SK-N-SH (cell line): Measurements from ENCODE around the gene TP63. TPM values are rescaled to one million over a fixed set of nuclear protein-coding genes. Genes with fewer than 3 reads are reported as not detected.

ENCODE experiments used
- CTCF ChIA-PET: fragments of 300-600, 350-600 bp; formaldehyde crosslinking; extraction: SDS; loops from one replicate; lab custom pipeline; 2021; lab: Yijun Ruan, JAX
- POLR2A ChIA-PET: fragments of 350-600 bp; sonication (Branson Sonifier 250); formaldehyde crosslinking; extraction: SDS; loops from one replicate; lab custom pipeline; 2020; ENCODE audit warnings: antibody characterized with exemption, inconsistent platforms; lab: Yijun Ruan, JAX
- DNase-seq: peaks from one replicate; pipeline ENCODE4 v3.0.0; 2012
- H2AFZ ChIP-seq: fragments of 200-600 bp; sonication (generic); 2 replicates; pipeline ENCODE4 v1.8.1; 2016; ENCODE audit warnings: antibody characterized with exemption, mild to moderate bottlenecking, low read depth
- H3F3A ChIP-seq: fragments of 200-600 bp; sonication (generic); replicated peaks from 2 replicates; pipeline ENCODE3; 2016; ENCODE audit warnings: antibody characterized with exemption, mild to moderate bottlenecking; ENCODE audit not compliant: insufficient read depth
- H3K27ac ChIP-seq, 2 experiments: fragments of 200-500 bp in 1 of 2; fragments of 200-600 bp in 1 of 2; sonication (Bioruptor generic) in 1 of 2; sonication (generic), shearing (Covaris generic) in 1 of 2; 2 replicates each; pipeline versions ENCODE4 v1.5.1 to v1.6.1; 2014 to 2016; ENCODE audit warnings: low read depth in 2 of 2, inconsistent platforms in 1 of 2, low read length in 1 of 2, mild to moderate bottlenecking in 1 of 2, mixed read lengths in 1 of 2
- H3K27me3 ChIP-seq: fragments of 200-600 bp; sonication (generic), shearing (Covaris generic); 2 replicates; pipeline ENCODE4 v1.6.1; 2016; ENCODE audit warnings: mixed run types; ENCODE audit not compliant: insufficient read depth
- H3K36me3 ChIP-seq, 2 experiments: fragments of 200-500 bp in 1 of 2; fragments of 200-600 bp in 1 of 2; sonication (Bioruptor generic) in 1 of 2; sonication (generic) in 1 of 2; replicated peaks in 1 of 2; 2 replicates each; pipeline versions ENCODE3 to v1.5.1; 2014 to 2016; ENCODE audit warnings: low read length in 1 of 2, mild to moderate bottlenecking in 1 of 2; ENCODE audit not compliant: insufficient read depth in 2 of 2, control insufficient read depth in 1 of 2
- H3K4me1 ChIP-seq, 2 experiments: fragments of 200-500 bp in 1 of 2; fragments of 200-600 bp in 1 of 2; sonication (Bioruptor generic) in 1 of 2; sonication (generic), shearing (Covaris generic) in 1 of 2; 2 replicates each; pipeline versions ENCODE4 v1.5.1 to v1.6.1; 2014 to 2016; ENCODE audit warnings: low read depth in 1 of 2, low read length in 1 of 2, mixed run types in 1 of 2; ENCODE audit not compliant: insufficient read depth in 2 of 2, control insufficient read depth in 1 of 2
- H3K4me2 ChIP-seq: fragments of 200-600 bp; sonication (generic), shearing (Covaris generic); 2 replicates; pipeline ENCODE4 v1.6.1; 2017; ENCODE audit warnings: mixed run types
- H3K4me3 ChIP-seq, 2 experiments: fragments of 200-500 bp in 1 of 2; fragments of 200-600 bp in 1 of 2; sonication (Bioruptor generic) in 1 of 2; sonication (generic), shearing (Covaris generic) in 1 of 2; 2 replicates each; pipeline versions ENCODE4 v1.5.1 to v1.8.1; 2014 to 2016; ENCODE audit warnings: low read depth in 2 of 2, inconsistent platforms in 1 of 2, low read length in 1 of 2, mild to moderate bottlenecking in 1 of 2, mixed read lengths in 1 of 2, moderate library complexity in 1 of 2
- H3K79me2 ChIP-seq: fragments of 200-600 bp; sonication (generic); 2 replicates; pipeline ENCODE4 v1.8.1; 2017; ENCODE audit warnings: mild to moderate bottlenecking; ENCODE audit not compliant: insufficient read depth
- H3K9ac ChIP-seq: fragments of 200-600 bp; sonication (generic); 2 replicates; pipeline ENCODE4 v1.6.1; 2017; ENCODE audit warnings: mixed run types
- H3K9me2 ChIP-seq: fragments of 200-600 bp; sonication (generic); 2 replicates; pipeline ENCODE4 v1.6.1; 2017; ENCODE audit warnings: mixed run types
- H3K9me3 ChIP-seq: fragments of 200-600 bp; sonication (generic); 2 replicates; pipeline ENCODE4 v1.6.1; 2017; ENCODE audit warnings: mixed run types, mild to moderate bottlenecking, moderate library complexity
- H4K20me1 ChIP-seq: fragments of 200-600 bp; sonication (generic); 2 replicates; pipeline ENCODE4 v1.6.1; 2017; ENCODE audit warnings: mild to moderate bottlenecking, mixed run types; ENCODE audit not compliant: insufficient read depth
- CHD2 ChIP-seq: fragments of 150-350 bp; IDR thresholded peaks from 2 replicates; pipeline ENCODE4 v1.6.1; 2018; ENCODE audit warnings: low read length; ENCODE audit not compliant: partially characterized antibody
- EP300 ChIP-seq, 2 experiments: IDR thresholded peaks; 2 replicates each; pipeline versions ENCODE4 v1.4.0 to v1.6.1; 2012; ENCODE audit warnings: borderline replicate concordance in 1 of 2, low read depth in 1 of 2, low read length in 1 of 2
- EZH2phosphoT487 ChIP-seq: fragments of 200-600 bp; sonication (generic); IDR thresholded peaks from 2 replicates; pipeline ENCODE4 v1.6.1; 2017; ENCODE audit warnings: low read depth, mixed run types, mild to moderate bottlenecking, antibody characterized with exemption, moderate library complexity, borderline replicate concordance
- GATA2 ChIP-seq: sonication (generic); formaldehyde crosslinking; IDR thresholded peaks from 2 replicates; pipeline ENCODE4 v1.5.0; 2020; ENCODE audit warnings: mild to moderate bottlenecking, missing genetic modification reagents
- MEF2A ChIP-seq: IDR thresholded peaks from 2 replicates; pipeline ENCODE4 v1.4.0; 2012; ENCODE audit warnings: low read depth, borderline replicate concordance
- NRF1 ChIP-seq: IDR thresholded peaks from 2 replicates; pipeline ENCODE4 v1.6.1; 2012; ENCODE audit warnings: low read depth, mild to moderate bottlenecking, low read length
- RAD21 ChIP-seq: IDR thresholded peaks from 2 replicates; pipeline ENCODE4 v1.6.1; 2012; ENCODE audit warnings: mild to moderate bottlenecking, low read length
- RCOR1 ChIP-seq: fragments of 150-350 bp; IDR thresholded peaks from 2 replicates; pipeline ENCODE4 v1.6.1; 2017; ENCODE audit warnings: antibody characterized with exemption, low read length
- REST ChIP-seq: IDR thresholded peaks from 2 replicates; pipeline ENCODE4 v1.6.1; 2012; ENCODE audit warnings: mild to moderate bottlenecking, low read depth, low read length, moderate library complexity
- RFX5 ChIP-seq: IDR thresholded peaks from 2 replicates; pipeline ENCODE4 v1.6.1; 2012; ENCODE audit warnings: mild to moderate bottlenecking, improper control_type of control experiment, low read length
- RXRA ChIP-seq: IDR thresholded peaks from 2 replicates; pipeline ENCODE4 v1.4.0; 2012; ENCODE audit warnings: low read depth, mild to moderate bottlenecking, borderline replicate concordance
- SMC3 ChIP-seq: IDR thresholded peaks from 2 replicates; pipeline ENCODE4 v1.6.1; 2012; ENCODE audit warnings: low read depth, low read length, improper control_type of control experiment
- TAF1 ChIP-seq: IDR thresholded peaks from 2 replicates; pipeline ENCODE4 v1.6.1; 2012; ENCODE audit warnings: low read depth, mild to moderate bottlenecking, low read length, moderate library complexity, borderline replicate concordance
- ZBTB33 ChIP-seq: IDR thresholded peaks from 2 replicates; pipeline ENCODE4 v1.4.0; 2012; ENCODE audit warnings: low read depth, borderline replicate concordance
- WGBS: methylation state at CpG from one replicate; pipeline ENCODE4 v1.1.6; 2017; ENCODE audit warnings: low lambda C conversion rate; 5-methylcytosine and 5-hydroxymethylcytosine counted together
- polyA plus RNA-seq, 3 experiments: library from polyadenylated mRNA; depleted of rRNA; stranded (reverse); fragments of >200 nt; gene quantifications; 2 replicates each; pipeline ENCODE4 v1.2.3, GENCODE V29; 2012
- TF ChIP-seq, protein P1 (sequence below): IDR thresholded peaks from 2 replicates; pipeline ENCODE4 v1.4.0; 2012; ENCODE audit warnings: low read depth, borderline replicate concordance
- TF ChIP-seq, protein P2 (sequence below): IDR thresholded peaks from 2 replicates; pipeline ENCODE4 v1.4.0; 2012; ENCODE audit warnings: low read depth
- TF ChIP-seq, protein P3 (sequence below): fragments of 200-600 bp; sonication (generic); IDR thresholded peaks from 2 replicates; pipeline ENCODE4 v1.6.1; 2017; ENCODE audit warnings: antibody characterized with exemption, mild to moderate bottlenecking, moderate library complexity

Gene TP63
- polyA plus RNA-seq, 1 of the 3 experiments (the other 2 are of a cell fraction) = not detected

- 36% methylated on average over 6 of the region's 6 CpGs for WGBS
- no peak overlapping the region for H3K4me2 ChIP-seq
- TF ChIP-seq ZBTB33 (no peak), REST (no peak), MEF2A (no peak), RAD21 (no peak), CHD2 (no peak), NRF1 (no peak), EZH2phosphoT487 (no peak), TAF1 (no peak), RFX5 (no peak), EP300 (IDR thresholded peaks at IDR 0.05; ENCODE audit: borderline replicate concordance in 1 of 2, low read depth in 1 of 2, low read length in 1 of 2) (no peak), SMC3 (no peak), GATA2 (CRISPR knock-in tag) (no peak), RCOR1 (no peak), RXRA (no peak)
- TF ChIP-seq, protein P1, sequence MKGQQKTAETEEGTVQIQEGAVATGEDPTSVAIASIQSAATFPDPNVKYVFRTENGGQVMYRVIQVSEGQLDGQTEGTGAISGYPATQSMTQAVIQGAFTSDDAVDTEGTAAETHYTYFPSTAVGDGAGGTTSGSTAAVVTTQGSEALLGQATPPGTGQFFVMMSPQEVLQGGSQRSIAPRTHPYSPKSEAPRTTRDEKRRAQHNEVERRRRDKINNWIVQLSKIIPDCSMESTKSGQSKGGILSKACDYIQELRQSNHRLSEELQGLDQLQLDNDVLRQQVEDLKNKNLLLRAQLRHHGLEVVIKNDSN = no peak
- TF ChIP-seq, protein P2, sequence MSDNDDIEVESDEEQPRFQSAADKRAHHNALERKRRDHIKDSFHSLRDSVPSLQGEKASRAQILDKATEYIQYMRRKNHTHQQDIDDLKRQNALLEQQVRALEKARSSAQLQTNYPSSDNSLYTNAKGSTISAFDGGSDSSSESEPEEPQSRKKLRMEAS = no peak
- TF ChIP-seq, protein P3, sequence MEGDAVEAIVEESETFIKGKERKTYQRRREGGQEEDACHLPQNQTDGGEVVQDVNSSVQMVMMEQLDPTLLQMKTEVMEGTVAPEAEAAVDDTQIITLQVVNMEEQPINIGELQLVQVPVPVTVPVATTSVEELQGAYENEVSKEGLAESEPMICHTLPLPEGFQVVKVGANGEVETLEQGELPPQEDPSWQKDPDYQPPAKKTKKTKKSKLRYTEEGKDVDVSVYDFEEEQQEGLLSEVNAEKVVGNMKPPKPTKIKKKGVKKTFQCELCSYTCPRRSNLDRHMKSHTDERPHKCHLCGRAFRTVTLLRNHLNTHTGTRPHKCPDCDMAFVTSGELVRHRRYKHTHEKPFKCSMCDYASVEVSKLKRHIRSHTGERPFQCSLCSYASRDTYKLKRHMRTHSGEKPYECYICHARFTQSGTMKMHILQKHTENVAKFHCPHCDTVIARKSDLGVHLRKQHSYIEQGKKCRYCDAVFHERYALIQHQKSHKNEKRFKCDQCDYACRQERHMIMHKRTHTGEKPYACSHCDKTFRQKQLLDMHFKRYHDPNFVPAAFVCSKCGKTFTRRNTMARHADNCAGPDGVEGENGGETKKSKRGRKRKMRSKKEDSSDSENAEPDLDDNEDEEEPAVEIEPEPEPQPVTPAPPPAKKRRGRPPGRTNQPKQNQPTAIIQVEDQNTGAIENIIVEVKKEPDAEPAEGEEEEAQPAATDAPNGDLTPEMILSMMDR = no peak
- TF ChIP-seq, all 33 proteins: peak for 0
- POLR2A ChIA-PET = no interaction called here
- Histone ChIP-seq H2AFZ (no peak overlapping the region), H3K4me1 (no peaks in the 10 kb centered on the region), H3K4me3 (no peak overlapping the region), H3K9ac (no peak overlapping the region), H3K27me3 (no peaks in the 10 kb centered on the region), H3K9me3 (no peaks in the 10 kb centered on the region), H3F3A (no peaks in the 10 kb centered on the region), H4K20me1 (no peaks in the 10 kb centered on the region), H3K27ac (no peak overlapping the region), H3K36me3 (no peaks in the 10 kb centered on the region), H3K79me2 (no peaks in the 10 kb centered on the region), H3K9me2 (no peaks in the 10 kb centered on the region)
- CTCF ChIA-PET = interaction anchor here (0.5 kb wide), 1 partner anchor 42 kb away, joined by 3 read pairs; no protein-coding TSS in a partner anchor
- DNase-seq = no peak
Observed at GRCh38 chr3:189598530-189599225, 32.5 kb upstream of the TP63 start.
